NCI-H748 treated with DMSO at 0.1 percent for 48 hours (cell line): ENCODE data around the gene CBR3.
"Not testable (repeated sequence)": the region's sequence is repeated elsewhere in the genome, so short reads cannot be mapped to it uniquely, and the experiment has no call there.

ENCODE experiments used
- DNase-seq: peaks from one replicate; lab custom pipeline; 2025; lab: John Stamatoyannopoulos, UW

Gene CBR3

GRCh38 chr21:36120304-36120888, 14.5 kb upstream of the CBR3 start:
- no peak for DNase-seq

DNA sequence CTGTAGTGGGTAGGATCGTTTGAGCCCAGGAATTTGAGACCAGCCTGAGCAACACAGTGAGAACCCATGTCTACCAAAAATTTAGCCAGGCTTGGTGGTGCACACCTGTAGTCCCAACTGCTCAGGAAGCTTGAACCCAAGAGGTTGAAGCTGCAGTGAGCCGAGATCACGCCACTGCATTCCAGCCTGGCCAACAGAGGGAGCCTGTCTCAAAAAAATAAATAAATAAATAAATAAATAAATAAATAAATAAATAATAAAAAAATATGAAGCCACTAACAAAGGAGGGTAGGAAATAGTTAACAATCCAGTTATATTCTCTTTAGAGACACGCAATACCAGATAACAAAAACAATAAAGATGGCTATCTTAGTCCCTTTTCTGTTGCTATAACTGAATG, 11.9 kb upstream of the CBR3 start:
- DNase-seq: no peak

GRCh38 chr21:36124395-36124794, 10.5 kb upstream of the CBR3 start:
- DNase-seq: no peak

- DNase-seq: peak; percentile 41
Observed at GRCh38 chr21:36125512-36126207, 9.2 kb upstream of the CBR3 start.

- DNase-seq: no peak
Observed at GRCh38 chr21:36126208-36126565, 8.7 kb upstream of the CBR3 start.

DNA sequence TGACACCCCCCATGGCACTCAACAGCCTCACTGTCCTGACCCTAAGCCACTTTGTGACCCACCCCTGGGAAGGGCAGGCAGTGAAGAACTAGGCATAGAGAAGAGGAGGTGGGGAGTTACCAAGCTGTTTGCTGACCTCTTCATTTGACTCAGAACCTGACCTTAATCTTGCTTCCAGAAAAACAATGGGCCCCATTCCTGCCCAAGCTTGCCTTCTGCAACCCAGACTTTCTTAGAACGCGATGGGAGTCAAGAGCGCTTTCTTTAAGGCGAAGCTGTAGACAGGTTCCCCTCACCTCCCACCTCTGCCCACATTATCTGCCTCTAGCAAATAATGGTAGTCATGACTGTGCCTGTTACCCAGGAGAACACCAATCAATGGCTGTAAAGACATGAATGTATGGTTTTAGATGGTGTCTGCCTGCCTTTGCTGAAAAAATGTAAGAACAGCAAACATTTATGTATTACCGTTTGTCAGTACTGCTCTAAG, 8.2 kb upstream of the CBR3 start:
- DNase-seq: no peak

- no peak for DNase-seq
Observed at GRCh38 chr21:36127250-36127904, 7.5 kb upstream of the CBR3 start.

- DNase-seq: no peak
Observed at GRCh38 chr21:36127977-36128376, 6.9 kb upstream of the CBR3 start.

- DNase-seq: no peak
Observed at GRCh38 chr21:36129219-36129618, 5.7 kb upstream of the CBR3 start.

DNA sequence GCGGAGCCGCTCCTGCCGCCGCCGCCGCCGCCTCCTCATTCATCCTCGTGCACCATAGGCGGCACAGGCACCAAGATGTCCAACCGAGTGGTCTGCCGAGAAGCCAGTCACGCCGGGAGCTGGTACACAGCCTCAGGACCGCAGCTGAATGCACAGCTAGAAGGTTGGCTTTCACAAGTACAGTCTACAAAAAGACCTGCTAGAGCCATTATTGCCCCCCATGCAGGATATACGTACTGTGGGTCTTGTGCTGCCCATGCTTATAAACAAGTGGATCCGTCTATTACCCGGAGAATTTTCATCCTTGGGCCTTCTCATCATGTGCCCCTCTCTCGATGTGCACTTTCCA, 4.5 kb upstream of the CBR3 start:
- not testable (repeated sequence) for DNase-seq

DNA sequence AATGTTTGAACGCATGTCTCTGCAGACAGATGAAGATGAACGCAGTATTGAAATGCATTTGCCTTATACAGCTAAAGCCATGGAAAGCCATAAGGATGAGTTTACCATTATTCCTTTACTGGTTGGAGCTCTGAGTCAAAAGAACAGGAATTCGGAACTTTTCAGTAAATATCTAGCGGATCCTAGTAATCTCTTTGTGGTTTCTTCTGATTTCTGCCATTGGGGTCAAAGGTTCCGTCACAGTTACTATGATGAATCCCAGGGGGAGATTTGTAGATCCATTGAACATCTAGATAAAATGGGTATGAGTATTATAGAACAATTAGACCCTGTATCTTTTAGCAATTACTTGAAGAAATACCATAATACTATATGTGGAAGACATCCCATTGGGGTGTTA, 4.0 kb upstream of the CBR3 start:
- DNase-seq: not testable (repeated sequence)

- DNase-seq: no peak
Observed at GRCh38 chr21:36132696-36133095, 2.2 kb upstream of the CBR3 start.

DNA sequence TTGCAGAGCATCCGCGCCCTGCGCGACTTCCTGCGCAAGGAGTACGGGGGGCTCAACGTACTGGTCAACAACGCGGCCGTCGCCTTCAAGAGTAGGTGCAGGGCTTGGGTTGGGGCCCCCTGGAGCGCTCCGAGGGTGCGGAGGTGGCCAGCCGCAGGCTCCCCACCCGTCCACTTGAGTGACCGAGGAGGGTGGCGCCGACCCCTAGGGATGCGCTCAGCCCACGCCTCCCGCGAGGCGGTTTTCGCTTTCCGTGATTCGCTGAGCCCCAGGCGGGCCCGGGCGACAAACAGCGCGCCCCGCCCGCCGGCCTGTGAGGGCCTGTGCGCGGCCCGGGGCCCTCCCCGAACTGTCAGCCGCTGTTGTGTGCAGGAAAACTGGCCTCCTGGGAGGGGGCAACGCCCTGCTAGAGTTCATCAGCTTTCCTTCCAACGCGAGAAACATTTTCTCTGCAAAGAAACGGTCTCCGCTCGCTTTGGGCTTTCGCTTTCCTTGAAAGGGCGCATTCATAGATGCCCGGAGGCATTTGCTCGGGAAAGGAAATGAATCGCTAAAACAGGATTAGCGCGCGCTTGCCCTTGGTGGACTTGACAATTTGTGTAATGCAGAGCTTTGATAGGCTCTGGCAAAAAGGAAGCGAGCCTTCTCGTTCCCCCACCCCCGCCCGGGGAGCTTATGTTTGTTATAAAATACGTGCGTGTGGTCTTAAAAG, 668 bp downstream of the CBR3 start:
- DNase-seq: no peak

- not testable (repeated sequence) for DNase-seq
Observed at GRCh38 chr21:36139791-36140190, 4.9 kb downstream of the CBR3 start.

DNA sequence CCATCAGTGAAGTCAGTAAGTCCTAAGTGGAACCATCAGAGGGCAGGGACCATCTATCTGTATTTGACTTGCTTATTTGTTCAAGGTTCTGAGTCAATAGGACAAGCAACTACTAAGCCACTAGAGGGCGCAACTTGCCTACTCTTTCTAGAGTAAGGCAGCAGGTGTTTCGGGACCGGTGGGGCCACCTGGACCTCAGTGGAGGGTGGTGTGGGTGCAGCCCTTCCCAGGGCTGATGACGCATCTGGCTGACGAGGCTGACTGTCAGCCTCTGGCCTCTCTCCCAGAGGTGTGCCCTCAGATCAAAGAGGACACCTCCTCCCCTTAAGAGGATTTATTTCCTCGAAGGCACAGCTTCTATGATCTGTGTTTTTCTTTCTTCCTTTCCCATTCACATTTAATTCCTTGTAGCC, 6.6 kb downstream of the CBR3 start:
- peak; percentile 88 for DNase-seq

DNA sequence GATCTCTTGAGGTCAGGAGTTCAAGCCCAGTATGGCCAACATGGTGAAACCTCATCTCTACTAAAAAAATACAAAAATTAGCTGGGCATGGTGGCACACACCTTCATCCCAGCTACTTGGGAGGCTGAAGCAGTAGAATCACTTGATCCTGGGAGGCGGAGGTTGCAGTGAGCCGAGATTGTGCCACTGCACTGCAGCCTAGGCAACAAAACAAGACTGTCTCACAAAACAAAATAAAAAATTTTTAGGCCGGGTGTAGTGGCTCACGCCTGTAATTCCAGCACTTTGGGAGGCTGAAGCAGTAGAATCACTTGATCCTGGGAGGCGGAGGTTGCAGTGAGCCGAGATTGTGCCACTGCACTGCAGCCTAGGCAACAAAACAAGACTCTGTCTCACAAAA, 9.4 kb downstream of the CBR3 start:
- not testable (repeated sequence) for DNase-seq

GRCh38 chr21:36145259-36145658, 10.4 kb downstream of the CBR3 start:
- no peak for DNase-seq

DNA sequence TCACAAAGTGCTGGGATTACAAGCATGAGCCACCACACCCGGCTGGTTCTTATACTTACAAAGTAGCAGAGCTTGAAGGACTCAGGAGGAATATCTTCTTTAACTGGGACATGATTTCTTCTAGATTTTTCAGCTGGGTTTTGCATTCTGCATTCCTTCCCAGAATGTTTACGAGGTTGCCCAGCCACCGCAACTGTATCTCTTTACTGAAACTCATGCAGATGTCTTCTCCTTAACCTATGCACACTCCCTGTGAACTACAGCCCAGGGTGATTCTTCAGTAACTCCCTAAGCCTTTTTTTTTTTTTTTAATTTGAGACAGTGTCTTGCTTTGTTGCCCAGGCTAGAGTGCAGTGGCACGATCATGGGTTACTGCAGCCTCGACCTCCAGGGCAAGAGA, 13.0 kb downstream of the CBR3 start:
- DNase-seq: no peak

- DNase-seq: no peak
Observed at GRCh38 chr21:36148886-36149285, 14.0 kb downstream of the CBR3 start.

DNA sequence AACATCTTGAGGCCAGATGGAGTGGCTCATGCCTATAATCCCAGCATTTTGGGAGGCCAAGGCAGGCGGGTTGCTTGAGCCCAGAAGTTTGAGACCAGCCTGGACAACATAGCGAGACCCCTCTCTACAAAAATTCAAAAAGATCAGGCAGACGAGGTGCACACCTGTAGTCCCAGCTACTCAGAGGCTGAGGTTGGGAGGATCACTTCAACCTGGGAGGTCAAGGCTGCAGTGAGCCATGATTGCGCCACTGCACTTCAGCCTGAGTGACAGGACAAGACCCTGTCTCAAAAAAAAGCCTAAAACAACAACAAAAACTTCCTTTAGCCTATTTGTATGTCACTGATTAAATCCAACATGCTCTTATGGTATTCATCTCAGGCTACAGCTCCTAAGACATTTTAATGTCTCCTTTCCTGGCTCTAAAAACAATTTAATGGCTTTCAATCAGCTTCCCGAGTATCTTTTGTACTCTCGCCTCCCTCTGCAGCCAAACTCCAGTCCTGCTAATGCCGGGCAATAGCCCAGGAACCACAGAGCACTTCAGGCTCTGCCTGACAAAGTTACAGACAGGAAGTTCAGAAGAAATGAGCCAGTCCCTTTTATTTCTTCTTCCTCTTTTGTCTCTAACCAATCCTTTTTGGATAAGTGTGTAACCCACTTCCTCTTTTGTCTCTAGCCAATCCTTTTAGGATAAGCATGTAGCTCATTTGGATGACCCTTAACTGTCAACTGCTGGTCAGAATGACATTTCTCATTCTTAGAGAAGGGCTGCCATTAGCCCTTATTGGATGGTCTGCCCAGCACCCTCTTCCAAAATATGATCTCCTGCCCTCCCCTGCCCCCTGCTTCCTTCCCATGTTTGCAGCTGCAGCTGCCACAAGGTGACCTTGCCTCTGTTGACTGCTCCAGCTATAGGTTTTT, 15.2 kb downstream of the CBR3 start:
- no peak for DNase-seq

GRCh38 chr21:36155603-36156338, 20.9 kb downstream of the CBR3 start:
- DNase-seq: no peak
